ENCODE results near the gene PRSS21.

Gene PRSS21

DNA sequence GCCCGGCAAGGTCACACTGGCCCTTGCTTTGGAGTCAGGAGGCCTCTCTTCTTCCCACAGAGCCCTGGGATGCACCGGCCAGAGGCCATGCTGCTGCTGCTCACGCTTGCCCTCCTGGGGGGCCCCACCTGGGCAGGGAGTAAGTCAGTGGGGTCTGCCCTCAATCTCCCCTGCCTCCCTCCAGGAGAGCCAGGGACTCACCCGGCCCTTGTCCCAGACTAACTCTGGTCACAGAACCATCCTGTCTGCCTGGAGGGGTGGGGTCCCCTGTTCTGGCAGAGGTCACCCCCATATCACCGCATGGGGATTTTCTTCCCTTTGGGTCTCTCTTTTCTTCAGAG, 13.3 kb downstream of the PRSS21 start:
- H3K27ac ChIP-seq, result peak overlapping the region; percentile 53
- H3K4me3 ChIP-seq, result no peak overlapping the region
- H3K36me3 ChIP-seq, result no peaks in the 10 kb centered on the region
- no peaks in the 10 kb centered on the region for H3K27me3 ChIP-seq
- peak overlapping the region; percentile 20 for H3K9ac ChIP-seq
- no peak for TF ChIP-seq Cebpa-rat (IDR thresholded peaks at IDR 0.05)
- peaks cover 16% of the 10 kb centered on the region for H3K4me1 ChIP-seq
- no peaks in the 10 kb centered on the region for H4K20me1 ChIP-seq
- peak overlapping the region; percentile 73 for H3K4me2 ChIP-seq
- H3K9me3 ChIP-seq, result no peaks in the 10 kb centered on the region

DNA sequence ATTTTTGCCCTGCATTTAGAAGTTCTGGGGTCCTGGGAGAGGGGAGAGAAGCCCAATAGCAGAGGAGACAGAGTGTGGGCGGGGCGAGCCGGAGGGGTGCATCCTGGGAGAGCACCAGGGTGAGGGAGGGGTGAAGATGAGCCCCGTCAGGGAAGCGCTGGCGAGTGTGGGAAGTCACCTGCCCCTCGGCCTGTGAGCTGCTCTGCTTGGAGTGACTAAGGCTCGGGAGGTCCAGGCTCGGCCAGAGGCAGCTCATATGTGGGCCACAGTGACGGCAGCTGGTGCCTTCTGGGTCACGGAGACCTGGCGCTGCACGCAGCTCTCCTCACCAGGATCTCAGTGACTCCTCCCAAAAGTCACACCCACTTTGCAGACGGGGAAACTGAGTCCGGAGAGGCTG, 14.2 kb downstream of the PRSS21 start:
- H4K20me1 ChIP-seq, result no peaks in the 10 kb centered on the region
- H3K4me2 ChIP-seq, result no peak overlapping the region
- no peak overlapping the region for H3K9ac ChIP-seq
- no peaks in the 10 kb centered on the region for H3K36me3 ChIP-seq
- no peaks in the 10 kb centered on the region for H3K9me3 ChIP-seq
- no peaks in the 10 kb centered on the region for H3K27me3 ChIP-seq
- H3K4me1 ChIP-seq, result peaks cover 16% of the 10 kb centered on the region
- TF ChIP-seq Cebpa-rat (IDR thresholded peaks at IDR 0.05), result no peak
- no peak overlapping the region for H3K27ac ChIP-seq
- H3K4me3 ChIP-seq, result no peak overlapping the region

DNA sequence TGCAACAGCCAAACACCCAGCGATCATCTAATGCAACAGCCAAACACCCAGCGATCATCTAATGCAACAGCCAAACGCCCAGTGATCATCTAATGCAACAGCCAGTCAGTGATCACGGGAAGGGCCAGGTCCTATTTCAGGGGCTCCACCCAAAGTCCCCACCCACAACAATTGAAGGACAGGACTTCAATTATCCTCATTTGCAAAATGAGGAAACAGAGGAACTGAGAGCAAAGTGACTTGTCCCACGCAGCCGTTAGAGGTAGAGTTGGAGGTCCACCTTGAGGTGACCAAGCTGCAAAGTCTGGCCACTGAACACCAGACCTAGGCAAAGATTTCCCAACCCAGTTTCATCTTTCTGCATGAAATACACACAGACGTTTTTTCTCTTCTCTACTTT, 16.7 kb downstream of the PRSS21 start:
- H3K27me3 ChIP-seq, result no peaks in the 10 kb centered on the region
- peaks cover 16% of the 10 kb centered on the region for H3K4me1 ChIP-seq
- no peak for TF ChIP-seq Cebpa-rat (IDR thresholded peaks at IDR 0.05)

DNA sequence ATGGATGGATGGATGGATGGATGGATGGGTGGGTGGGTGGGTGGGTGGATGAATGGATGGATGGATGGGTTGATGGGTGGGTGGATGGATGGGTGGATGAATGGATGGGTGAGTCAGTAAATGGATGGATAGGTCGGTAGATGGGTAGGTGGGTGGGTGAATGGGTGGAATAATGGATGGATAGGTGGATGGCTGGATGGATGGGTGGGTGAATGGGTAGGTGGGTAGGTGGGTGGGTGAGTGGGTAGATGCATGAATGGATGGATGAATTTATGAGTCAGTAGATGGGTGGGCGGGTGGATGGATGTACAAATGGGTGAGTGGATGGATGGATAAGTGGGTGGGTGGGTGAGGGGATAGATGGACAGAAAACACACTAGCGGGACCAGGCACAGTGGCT, 17.9 kb downstream of the PRSS21 start:
- H3K9me3 ChIP-seq, result no peaks in the 10 kb centered on the region
- no peak overlapping the region for H3K27ac ChIP-seq
- no peaks in the 10 kb centered on the region for H4K20me1 ChIP-seq
- no peak overlapping the region for H3K4me2 ChIP-seq
- no peak overlapping the region for H3K4me3 ChIP-seq
- H3K36me3 ChIP-seq, result no peaks in the 10 kb centered on the region
- no peaks in the 10 kb centered on the region for H3K27me3 ChIP-seq
- H3K4me1 ChIP-seq, result peaks cover 10% of the 10 kb centered on the region
- H3K9ac ChIP-seq, result no peak overlapping the region
- no peak for TF ChIP-seq Cebpa-rat (IDR thresholded peaks at IDR 0.05)

More for the DNA sequence above, 16.7 kb downstream of the PRSS21 start:
- Histone ChIP-seq H3K27ac (no peak overlapping the region), H3K9me3 (no peaks in the 10 kb centered on the region), H3K9ac (no peak overlapping the region), H4K20me1 (no peaks in the 10 kb centered on the region), H3K4me2 (no peak overlapping the region), H3K4me3 (no peak overlapping the region), H3K36me3 (no peaks in the 10 kb centered on the region)

DNA sequence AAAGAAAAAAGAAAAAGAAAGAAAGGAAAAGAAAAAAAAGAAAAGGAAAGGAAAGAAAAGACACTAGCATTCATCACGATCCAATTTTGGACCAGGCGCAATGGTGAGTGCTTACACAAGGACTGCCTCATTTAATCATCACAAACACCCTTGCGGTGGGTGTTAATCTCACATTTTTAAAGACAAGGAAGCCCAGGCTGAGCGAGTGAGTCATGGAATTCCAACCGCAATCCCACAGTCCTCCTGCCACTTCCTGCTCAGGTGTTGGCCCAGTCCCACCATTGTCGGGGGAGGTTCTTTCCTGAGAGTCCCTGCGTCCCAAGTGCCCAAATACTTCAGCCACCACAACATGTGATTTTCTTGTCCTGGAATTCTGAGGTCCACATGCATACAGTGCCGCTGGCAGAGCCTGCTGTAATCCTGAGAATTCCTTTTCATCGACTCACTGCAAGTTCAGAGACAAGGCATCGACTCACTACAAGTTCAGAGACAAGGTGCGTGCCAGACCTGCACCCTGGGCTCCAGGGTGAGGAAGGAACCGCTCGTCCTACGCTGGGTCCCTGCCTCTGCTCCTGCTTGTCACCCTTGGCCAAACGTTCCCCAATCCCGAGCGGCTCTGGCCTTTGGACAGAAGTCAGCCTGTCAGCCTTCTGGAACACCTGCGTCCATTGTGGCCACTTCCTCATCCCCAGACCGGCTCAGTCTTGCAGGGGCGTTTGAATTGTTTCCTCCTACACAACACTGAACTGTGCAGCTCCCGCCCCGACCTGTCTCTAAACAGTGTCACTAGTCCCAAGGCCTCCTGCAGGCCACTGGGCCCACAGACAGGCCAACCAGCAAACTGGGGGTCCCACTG, 18.8 kb downstream of the PRSS21 start:
- Histone ChIP-seq H3K9me3 (no peaks in the 10 kb centered on the region), H3K36me3 (no peaks in the 10 kb centered on the region), H3K4me2 (no peak overlapping the region), H4K20me1 (no peaks in the 10 kb centered on the region), H3K4me1 (peaks cover 12% of the 10 kb centered on the region), H3K9ac (no peak overlapping the region), H3K27me3 (no peaks in the 10 kb centered on the region), H3K4me3 (no peak overlapping the region), H3K27ac (no peak overlapping the region)
- TF ChIP-seq Cebpa-rat (IDR thresholded peaks at IDR 0.05), result no peak

DNA sequence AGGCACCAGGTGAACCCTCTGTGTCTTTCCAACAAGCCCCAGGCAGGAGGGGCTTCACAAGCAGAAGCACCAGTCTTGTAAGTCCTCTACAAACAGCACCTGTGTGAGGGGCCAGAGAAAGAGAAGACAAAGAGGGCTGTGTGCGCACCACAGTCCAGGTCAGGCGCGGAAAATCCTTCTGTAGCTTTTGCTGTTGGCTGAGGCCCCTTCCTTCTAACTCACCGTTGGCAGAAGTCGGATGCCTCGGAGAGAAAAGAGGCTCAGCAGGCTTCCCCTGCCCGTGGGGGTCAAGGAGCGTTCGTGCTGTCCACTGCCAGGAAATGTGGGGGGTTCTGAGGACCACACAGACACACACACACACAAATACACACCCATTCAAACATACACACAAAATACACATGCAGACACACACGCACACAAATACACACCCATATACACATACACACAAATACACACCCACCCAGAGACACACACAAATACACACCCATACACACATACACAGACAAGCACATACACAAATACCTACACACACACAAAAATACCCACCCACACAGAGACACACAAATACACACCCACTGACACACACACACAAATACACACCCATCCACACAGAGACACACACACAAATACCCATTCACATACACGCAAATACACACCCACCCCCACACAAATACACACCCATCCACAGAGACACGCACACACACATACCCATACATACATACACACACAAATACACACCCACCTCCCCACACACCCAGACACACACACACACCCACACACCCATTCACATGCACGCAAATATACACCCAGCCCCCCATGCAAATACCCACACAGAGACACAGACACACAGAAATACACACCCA, 19.8 kb downstream of the PRSS21 start:
- Histone ChIP-seq H4K20me1 (no peaks in the 10 kb centered on the region), H3K36me3 (no peaks in the 10 kb centered on the region), H3K27me3 (no peaks in the 10 kb centered on the region), H3K9ac (no peak overlapping the region), H3K4me1 (peaks cover 22% of the 10 kb centered on the region), H3K4me3 (no peak overlapping the region), H3K27ac (no peak overlapping the region), H3K9me3 (no peaks in the 10 kb centered on the region), H3K4me2 (no peak overlapping the region)
- no peak for TF ChIP-seq Cebpa-rat (IDR thresholded peaks at IDR 0.05)

DNA sequence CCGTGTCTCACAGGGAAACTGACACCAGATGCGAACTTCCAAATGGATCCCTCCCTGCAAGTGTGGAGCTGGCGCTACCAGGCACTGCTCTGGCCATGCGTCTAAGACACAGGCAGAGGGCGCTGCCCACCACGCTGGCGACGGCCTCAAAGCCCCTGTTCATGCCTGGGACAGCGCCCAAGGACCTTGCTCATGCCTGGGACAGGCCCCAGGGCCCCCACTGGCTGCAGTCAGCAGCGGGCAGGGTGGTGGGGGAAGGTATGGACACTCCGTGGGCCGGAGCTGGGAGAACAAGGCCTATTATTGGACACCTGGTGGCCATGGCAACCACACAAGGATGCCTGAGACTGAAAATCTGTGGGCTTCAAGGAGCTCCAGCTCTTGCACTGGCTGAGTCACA, 21.9 kb downstream of the PRSS21 start:
- no peaks in the 10 kb centered on the region for H3K9me3 ChIP-seq
- no peak overlapping the region for H3K9ac ChIP-seq
- no peak overlapping the region for H3K27ac ChIP-seq
- H3K4me2 ChIP-seq, result no peak overlapping the region
- no peak overlapping the region for H3K4me3 ChIP-seq
- no peaks in the 10 kb centered on the region for H3K36me3 ChIP-seq
- no peaks in the 10 kb centered on the region for H3K27me3 ChIP-seq
- peaks cover 33% of the 10 kb centered on the region for H3K4me1 ChIP-seq
- TF ChIP-seq Cebpa-rat (IDR thresholded peaks at IDR 0.05), result no peak
- no peaks in the 10 kb centered on the region for H4K20me1 ChIP-seq

DNA sequence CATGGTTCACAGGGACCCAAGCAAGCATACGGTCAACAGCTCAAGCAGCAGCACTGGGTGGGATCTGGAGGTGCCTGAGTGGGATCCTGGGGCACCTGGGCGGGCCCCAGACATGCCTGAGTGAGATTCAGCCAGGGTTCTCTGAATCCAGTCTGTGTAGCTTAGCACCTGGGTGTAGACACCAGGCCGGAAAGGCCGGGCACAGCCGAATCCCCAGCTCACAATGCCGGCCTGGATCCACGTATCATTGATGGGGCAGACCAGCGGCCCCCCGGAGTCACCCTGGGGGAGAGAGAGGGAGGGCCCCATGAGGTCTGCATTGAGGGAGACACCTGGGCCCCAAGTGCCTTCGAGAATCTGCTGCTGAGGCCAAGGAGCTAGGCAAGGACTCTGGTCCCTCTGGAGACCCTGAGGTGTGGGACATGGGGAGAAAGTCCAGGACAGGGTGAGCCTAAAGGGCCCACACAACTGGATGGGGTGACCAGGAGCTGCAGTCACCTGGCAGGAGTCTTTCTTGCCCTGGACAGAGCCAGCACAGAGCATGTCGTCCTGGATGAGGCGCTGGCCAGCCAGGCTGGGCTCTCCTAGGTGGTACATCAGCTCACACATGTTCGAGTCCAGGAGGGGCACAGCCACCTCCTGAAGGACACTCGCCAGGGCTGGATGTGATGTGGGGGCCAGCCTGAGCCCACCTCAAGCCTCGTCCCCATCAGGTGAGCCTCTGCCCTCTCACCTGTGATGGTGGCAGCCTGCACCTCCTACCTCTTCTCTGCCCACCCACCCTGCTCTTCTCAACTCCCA, 22.8 kb downstream of the PRSS21 start:
- H3K9ac ChIP-seq, result no peak overlapping the region
- TF ChIP-seq Cebpa-rat (IDR thresholded peaks at IDR 0.05), result no peak
- H3K27ac ChIP-seq, result no peak overlapping the region
- H3K9me3 ChIP-seq, result no peaks in the 10 kb centered on the region
- no peaks in the 10 kb centered on the region for H3K27me3 ChIP-seq
- H3K36me3 ChIP-seq, result no peaks in the 10 kb centered on the region
- H3K4me3 ChIP-seq, result no peak overlapping the region
- peak overlapping the region; percentile 12; the same call in 1 of the 2 replicates for H3K4me2 ChIP-seq
- H3K4me1 ChIP-seq, result peaks cover 33% of the 10 kb centered on the region
- no peaks in the 10 kb centered on the region for H4K20me1 ChIP-seq

DNA sequence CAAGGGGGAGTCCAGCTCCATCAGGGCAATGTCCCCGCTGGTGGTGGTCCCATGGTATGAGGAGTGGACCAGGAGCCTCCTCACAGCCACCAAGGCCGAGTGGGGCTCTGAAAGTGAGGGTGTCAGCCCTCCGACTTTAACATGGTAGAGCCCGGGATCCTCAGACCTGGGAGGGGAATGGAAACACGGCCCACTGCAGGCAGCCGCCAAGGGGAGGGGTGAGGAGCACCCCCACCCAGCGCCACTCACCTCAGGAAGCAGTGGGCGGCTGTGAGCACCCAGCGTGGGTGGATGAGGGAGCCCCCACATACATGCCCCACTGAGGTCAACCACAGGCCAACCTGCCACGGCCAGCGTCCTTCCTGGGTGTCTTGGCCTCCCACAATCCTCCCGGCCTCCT, 23.9 kb downstream of the PRSS21 start:
- TF ChIP-seq Cebpa-rat (IDR thresholded peaks at IDR 0.05), result no peak
- Histone ChIP-seq H3K4me2 (peak overlapping the region; percentile 84), H3K4me3 (no peak overlapping the region), H3K9me3 (no peaks in the 10 kb centered on the region), H3K4me1 (peaks cover 33% of the 10 kb centered on the region), H3K27me3 (no peaks in the 10 kb centered on the region), H3K36me3 (no peaks in the 10 kb centered on the region), H3K27ac (0 out of 2 replicates have a peak overlapping the region, but pooled peaks have one; percentile 44), H3K9ac (no peak overlapping the region), H4K20me1 (no peaks in the 10 kb centered on the region)
